Right lung (tissue), 10 donors: Measurements from ENCODE around the gene BACE1-AS. TPM values are rescaled to one million over a fixed set of nuclear protein-coding genes. Genes with fewer than 3 reads are reported as not detected.
"Not testable (repeated sequence)": the region's sequence is repeated elsewhere in the genome, so short reads cannot be mapped to it uniquely, and the experiment has no call there.

Source experiments
- DNase-seq, 2 donors: peaks; one replicate each; pipeline ENCODE4 v3.0.0-alpha.2; 2013
- long read RNA-seq, 8 donors: transcript quantifications; one replicate each; lab custom pipeline, GENCODE V29; 2026
- polyA plus RNA-seq, 5 donors: library from polyadenylated mRNA; unstranded; fragments of 120-200 nt; gene quantifications; one replicate each; pipeline versions ENCODE4 v1.2.1 to v1.2.3, GENCODE V29; 2013; ENCODE audit warnings: inconsistent platforms in 1 of 5, low replicate concordance in 1 of 5; ENCODE audit not compliant: insufficient read length in 5 of 5, insufficient read depth in 1 of 5

Gene BACE1-AS
- 10 to 100 TPM; 18.9 to 23.1 (median 21.6) TPM for polyA plus RNA-seq
- long read RNA-seq, donor 1, transcript BACE1-AS-202 (1 exons, 774 nt) = major isoform, 9 of 9 reads
- long read RNA-seq, donor 1, partial matches to known transcripts = 0 of 9 reads
- long read RNA-seq, donor 1, other reads (novel, unspliced or antisense) = 0 of 9 reads
- long read RNA-seq, donor 2, transcript BACE1-AS-202 (1 exons, 774 nt) = major isoform, 9 of 9 reads
- long read RNA-seq, donor 2, partial matches to known transcripts = 0 of 9 reads
- long read RNA-seq, donor 2, other reads (novel, unspliced or antisense) = 0 of 9 reads
- long read RNA-seq, donor 3, transcript BACE1-AS-202 (1 exons, 774 nt) = major isoform, 16 of 16 reads
- long read RNA-seq, donor 3, partial matches to known transcripts = 0 of 16 reads
- long read RNA-seq, donor 3, other reads (novel, unspliced or antisense) = 0 of 16 reads
- long read RNA-seq, donor 4, full-length matches to known transcripts = 14 of 14 reads
- long read RNA-seq, donor 4, partial matches to known transcripts = 0 of 14 reads
- long read RNA-seq, donor 4, other reads (novel, unspliced or antisense) = 0 of 14 reads
- long read RNA-seq, donor 5, transcript BACE1-AS-202 (1 exons, 774 nt) = major isoform, 10 of 10 reads
- long read RNA-seq, donor 5, partial matches to known transcripts = 0 of 10 reads
- long read RNA-seq, donor 5, other reads (novel, unspliced or antisense) = 0 of 10 reads
- long read RNA-seq, donor 6, full-length matches to known transcripts = 19 of 25 reads
- long read RNA-seq, donor 6, partial matches to known transcripts = 6 of 25 reads
- long read RNA-seq, donor 6, other reads (novel, unspliced or antisense) = 0 of 25 reads
- long read RNA-seq, donor 7, full-length matches to known transcripts = 13 of 13 reads
- long read RNA-seq, donor 7, partial matches to known transcripts = 0 of 13 reads
- long read RNA-seq, donor 7, other reads (novel, unspliced or antisense) = 0 of 13 reads
- long read RNA-seq, donor 8, transcript BACE1-AS-202 (1 exons, 774 nt) = major isoform, 5 of 5 reads
- long read RNA-seq, donor 8, partial matches to known transcripts = 0 of 5 reads
- long read RNA-seq, donor 8, other reads (novel, unspliced or antisense) = 0 of 5 reads

DNA sequence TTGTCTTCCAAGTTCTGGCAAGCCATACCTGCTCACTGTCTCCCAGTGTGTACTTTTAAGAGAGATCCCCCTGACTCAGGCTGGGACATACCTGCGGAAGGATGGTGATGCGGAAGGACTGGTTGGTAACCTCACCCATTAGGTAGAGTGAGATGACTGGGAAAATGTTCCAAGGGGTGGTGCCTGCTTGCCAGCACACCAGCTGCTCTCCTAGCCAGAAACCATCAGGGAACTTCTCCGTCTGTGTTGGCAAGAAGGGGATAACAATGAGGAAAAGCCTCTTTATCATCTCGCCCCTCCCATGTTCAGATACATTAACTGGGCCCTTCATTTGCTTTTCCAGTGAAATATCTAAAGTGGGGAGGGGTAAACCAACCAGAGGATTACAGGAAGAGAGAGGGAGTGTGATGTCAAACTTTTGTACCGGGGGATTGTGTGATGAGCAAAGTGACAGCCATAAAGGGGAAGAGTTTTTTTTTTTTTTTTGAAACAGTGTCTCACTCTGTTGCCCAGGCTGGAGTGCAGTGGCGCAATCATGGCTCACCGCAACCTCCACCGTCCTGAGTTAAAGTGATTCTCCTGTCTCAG, at the start of gene BACE1-AS:
Gene BACE1-AS (plus strand): TSS at position 538 of the 588 bp plus-strand sequence.
- no peak for DNase-seq

DNA sequence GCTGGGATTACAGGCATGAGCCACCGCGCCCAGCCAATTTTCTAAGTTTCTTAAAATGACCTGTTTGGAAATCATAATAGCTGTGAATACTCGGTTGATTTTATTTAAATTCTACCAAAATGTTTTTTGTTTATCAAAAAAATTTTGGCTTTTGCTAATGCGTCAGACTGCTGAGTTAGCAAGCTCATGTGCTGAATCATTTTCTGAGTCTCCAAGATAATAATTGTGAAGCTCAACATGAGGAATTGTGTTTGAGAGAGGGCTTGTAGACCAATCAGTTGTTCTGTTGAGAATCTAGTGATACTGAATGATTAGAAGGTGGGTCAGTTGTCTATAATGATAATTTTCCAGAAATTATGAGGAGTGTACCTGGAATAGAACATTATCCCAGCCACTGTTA, 42.8 kb upstream of the BACE1-AS start:
- no peak for DNase-seq

DNA sequence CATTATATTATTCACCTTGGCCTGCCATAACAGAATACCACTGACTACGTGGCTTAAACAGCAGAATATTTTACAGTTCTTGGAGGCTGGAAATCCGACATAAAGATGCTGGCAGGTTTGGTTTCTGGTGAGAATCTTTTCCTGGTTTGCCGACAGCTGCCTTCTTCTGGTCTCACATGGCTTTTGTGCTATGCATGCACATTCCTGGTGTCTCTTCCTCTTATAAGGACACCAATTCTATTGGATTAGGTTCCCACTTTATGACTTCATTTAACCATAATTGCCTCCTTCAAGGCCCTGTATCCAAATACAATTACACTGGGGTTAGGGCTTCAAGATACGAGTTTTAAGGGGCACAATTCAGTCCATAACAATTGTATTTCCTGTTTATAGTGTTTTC, 41.6 kb upstream of the BACE1-AS start:
- DNase-seq = no peak

DNA sequence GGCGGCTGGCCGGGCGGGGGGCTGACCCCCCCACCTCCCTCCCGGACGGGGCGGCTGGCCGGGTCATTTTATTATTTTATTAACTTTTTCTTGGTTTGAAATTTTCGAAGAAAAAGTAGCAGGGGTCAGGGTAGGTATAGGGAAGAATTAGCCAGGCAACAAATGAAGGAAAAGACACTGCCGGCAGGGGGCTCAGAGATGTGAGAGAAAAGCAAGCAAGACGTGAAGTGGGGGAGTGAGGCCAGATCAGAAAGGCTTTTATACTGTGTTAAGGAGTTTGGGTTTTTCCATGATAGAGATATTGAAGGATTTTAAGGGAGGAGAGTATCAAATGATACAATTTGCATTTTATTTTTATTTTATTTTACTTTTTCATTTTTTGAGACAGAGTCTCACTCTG, 39.6 kb upstream of the BACE1-AS start:
- DNase-seq = no peak

DNA sequence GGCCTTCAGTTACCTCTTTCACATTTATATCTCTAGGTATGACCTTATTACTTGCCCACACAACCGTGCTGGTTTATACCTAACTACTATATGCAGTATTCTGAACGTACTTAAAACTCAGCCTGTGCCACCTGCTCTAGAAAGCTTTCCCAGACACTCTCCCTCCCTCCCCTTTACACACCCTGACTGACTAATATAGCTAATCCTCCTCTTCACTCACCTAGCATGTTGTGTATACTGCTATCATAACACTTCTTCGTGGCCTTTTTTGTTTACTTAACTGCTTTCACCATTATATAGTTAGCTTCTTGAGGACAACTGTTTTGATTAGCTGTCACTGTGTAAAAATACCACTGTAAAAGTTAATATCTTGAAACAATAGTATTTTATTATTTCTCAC, 35.2 kb upstream of the BACE1-AS start:
- no peak for DNase-seq

DNA sequence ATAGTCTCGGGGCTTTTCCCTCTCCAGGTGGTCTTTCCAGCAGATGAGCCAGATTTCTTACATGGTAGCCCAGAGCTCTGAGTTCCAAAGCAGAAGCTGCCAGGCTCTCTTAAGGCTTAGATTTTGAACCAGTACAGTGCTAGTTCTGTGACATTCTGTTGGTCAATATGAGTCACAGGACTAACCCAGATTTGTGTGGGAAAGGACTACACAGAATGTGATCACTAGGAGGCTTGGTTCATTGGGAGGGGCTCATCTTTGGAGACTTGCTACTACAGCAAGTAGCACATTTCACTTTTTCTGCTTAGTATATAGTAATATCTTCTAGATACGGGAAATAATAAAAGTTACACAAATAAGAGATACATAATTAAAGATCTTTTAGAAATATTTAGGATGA, 34.6 kb upstream of the BACE1-AS start:
- DNase-seq = no peak

DNA sequence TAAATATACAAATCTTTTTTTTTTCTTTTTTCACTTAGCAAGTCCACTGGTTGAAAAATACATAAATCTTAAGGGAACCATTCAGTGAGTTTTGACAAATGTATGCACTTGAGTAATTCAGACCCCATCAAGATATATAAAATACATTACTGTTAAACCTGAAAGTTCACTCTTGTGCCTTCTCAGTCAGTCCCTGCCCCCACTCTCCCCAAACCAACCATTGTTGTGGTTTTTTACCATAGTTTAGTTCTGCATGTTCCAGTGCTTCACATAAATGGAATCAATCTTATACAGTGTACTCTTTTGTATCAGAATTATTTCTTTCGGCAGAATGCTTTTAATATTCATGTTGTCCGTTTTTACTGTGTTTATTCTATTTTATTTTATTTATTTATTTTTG, 32.6 kb upstream of the BACE1-AS start:
- DNase-seq = no peak

DNA sequence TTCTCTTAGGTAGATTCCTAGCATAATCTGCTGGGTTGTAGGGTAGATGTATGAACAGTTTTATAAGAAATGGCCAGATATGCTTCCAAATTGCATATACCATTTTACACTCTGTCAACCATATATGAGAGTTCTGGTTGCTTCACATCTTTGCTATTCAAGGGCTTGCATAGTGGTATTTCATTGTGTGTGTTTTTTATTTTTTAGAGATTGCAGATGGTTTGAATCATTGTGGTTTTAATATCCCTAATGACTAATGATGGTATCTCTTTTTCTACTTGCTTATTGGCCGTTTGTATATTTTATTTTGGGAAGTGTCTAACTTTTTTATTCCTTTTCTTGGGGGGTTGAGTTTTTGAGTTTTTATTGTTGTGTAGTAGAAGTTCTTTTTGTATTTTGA, 31.7 kb upstream of the BACE1-AS start:
- no peak for DNase-seq

DNA sequence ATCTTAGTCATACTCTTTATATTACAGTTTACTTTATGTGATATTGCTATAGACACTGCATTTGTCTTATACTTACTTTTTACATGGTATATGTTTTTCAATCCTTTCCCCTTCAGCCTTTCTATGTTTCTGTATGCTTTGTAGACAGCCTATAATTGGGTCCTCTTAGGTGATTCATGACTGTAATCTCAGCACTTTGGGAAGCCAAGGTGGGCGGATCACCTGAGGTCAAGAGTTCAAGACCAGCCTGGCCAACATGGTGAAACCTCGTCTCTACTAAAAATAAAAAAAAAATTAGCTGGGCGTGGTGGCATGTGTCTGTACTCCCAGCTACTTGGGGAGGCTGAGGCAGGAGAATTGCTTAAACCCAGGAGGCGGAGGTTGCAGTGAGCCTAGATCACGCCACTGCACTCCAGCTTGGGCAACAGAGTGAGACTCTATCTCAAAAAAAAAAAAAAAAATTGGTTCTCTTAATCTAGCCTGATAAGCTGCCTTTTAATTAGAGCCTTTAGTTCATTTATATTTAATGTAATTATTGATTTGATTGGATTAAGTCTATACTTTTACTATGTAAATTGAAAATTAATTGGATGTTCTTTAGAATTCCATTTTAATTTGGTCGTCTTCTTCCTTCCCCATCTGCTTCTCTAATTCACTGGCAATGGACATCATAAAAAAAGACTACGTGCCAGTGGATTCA, 26.4 kb upstream of the BACE1-AS start:
- not testable (repeated sequence) for DNase-seq

DNA sequence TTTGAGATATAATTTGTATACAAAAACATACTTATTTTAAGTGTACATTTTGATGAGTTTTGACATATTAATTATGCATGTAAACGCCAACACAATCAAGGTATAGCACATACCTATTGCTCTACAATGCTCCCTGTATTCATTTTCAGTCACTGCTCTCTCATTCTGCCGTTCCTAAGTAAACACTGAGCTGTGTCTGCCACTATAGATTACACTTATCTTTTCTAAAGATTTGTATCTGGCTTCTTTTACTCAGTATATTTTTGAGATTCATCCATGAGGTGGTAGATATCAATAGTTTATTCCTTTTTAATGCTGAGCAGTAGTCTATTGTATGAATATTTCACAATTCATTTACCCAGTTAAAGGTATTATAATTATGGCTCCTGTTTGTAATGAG, 25.4 kb upstream of the BACE1-AS start:
- DNase-seq = no peak

DNA sequence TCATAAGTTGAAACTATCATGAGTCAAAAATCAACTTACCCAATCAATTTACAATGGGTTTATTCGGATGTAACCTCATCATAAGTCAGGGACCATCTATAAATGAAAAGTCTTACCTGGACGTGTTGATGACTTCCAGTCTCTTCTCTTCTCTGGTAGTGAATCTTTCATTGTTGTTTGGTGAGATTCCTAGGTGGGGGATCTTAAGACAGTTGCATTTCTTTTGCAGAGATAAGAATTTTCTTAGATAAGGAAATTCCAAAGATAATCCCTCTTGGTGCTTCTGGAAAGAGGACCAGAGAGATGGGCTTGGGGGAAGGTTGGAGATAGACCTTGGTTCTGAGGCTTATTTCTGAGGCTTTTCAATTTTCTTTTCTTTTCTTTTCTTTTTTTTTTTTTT, 21.3 kb upstream of the BACE1-AS start:
- no peak for DNase-seq

DNA sequence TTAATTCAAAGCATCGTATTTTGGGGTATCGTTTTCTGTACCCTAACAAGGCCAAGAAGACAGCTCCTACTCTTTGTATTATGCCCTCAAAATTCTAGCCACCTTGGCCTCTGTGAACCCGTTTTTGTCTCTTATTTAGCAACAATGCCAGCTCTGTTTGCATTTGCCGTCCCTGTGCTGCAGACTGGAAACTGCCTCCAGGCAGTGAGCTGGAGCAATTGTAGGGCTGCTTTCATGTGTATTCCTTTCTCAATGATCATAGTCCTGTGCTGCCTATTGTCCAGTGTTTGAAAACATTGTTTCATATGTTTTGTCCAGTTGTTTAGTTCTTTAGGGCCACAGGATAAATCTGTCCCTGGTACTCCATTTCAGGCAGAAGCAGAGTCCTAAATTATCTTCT, 19.9 kb upstream of the BACE1-AS start:
- DNase-seq = no peak

DNA sequence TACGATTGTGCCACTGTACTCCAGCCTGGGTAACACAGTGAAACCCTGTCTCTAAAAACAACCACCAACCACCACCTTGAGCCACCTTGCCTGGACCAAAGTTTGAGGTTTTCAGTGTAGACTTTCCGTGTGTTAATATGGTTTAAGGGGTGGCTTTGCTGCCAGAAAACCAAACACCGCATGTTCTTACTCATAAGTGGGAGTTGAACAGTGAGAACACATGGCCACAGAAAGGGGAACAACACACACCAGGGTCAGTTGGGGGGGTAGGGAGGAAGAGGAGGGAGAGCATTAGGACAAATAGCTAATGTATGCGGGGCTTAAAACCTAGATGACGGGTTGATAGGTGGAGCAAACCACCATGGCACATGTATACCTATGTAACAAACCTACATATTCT, 19.0 kb upstream of the BACE1-AS start:
- not testable (repeated sequence) for DNase-seq

DNA sequence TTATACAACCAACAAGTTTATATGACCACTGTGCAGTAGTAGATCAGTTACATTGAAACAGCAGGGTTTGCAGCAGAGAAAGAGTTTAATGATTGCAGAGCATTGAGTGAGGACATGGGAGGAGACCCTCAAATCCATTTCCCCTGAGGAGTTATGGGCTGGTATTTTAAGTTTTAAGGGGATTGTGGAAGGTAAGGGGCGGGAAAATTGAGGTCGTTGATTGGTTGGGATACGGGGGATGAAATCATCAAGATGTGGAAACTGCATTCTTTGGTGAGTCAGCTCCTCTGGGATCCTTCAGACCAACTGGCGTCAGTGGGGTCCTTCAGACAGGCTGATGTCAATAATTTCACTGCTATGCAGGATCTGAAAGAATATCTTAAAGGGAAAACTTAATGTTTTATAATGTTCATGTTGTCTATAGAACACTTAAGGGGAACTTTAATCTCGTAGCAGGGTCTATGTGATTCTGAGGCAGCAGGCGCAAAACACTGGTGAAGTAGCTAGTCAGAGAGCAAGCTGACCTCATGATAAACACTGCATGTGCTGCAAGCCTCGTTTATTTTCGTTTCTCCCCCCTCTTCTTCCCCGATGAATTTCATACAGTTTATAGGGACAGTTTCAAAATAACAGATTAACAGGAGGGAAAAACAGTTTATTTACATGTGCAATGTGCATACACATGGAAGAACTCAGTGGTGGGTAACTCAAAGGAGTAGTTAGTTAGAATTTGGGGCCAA, 17.4 kb upstream of the BACE1-AS start:
- no peak for DNase-seq

DNA sequence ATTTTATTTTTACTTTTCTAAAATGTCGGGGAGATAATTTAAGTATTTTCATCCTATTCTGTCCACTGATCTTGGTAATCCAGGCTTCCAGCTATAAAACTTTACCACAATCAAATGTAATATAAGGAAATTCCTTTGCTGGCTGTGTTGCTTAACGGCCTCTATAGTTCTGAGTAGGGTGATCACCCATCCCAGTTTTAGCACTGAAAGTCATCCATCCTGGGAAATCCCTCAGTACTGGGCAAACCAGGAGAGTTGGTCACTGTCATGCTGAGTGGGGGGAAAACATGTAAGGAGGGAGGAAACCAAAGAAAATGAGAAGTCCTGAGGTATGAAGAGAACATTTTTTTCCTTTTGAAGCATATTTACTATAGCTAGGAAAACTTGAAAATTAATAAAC, 12.8 kb upstream of the BACE1-AS start:
- no peak for DNase-seq

DNA sequence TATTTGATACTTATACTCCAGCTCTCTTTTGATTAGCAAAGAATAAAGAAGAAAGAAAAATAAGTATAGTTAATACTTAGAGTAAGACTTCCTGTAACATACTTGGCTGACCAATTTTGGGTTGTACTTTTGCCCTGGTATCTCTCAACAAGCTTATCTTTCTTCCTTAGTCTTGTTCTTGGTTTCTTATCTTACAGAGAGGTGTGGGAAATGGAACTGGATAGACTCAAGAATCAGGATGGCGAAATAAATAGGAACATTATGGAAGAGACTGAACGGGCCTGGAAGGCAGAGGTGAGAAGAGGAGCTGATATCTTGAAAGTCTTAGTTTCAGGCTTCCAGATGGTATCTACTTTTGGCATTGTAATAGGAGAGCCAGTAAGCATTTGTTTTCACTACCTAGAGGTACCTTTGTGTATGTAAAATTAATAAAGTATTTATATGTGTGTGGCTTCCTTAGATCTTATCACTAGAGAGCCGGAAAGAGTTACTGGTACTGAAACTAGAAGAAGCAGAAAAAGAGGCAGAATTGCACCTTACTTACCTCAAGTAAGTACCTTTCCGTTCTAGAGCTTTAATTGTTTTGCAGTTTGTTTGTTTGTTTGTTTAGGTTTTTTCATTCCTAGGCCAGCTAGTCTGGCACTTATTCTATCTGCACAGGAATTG, 11.3 kb upstream of the BACE1-AS start:
- DNase-seq = no peak

DNA sequence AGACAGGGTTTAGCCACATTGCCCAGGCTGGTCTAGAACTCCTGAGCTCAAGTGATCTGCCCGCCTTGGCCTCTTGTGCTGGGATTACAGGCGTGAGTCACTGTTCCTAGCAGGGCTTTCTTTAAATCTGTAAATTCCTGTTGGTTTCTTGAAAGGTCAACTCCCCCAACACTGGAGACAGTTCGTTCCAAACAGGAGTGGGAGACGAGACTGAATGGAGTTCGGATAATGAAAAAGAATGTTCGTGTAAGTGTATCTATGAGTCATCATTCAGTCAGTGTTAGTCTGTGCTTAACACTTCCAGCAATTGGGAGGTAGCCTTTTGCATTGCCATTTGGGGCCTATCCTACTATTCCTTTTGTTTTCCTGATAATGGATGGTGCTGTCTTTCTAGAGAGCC, 10.0 kb upstream of the BACE1-AS start:
- DNase-seq = no peak

DNA sequence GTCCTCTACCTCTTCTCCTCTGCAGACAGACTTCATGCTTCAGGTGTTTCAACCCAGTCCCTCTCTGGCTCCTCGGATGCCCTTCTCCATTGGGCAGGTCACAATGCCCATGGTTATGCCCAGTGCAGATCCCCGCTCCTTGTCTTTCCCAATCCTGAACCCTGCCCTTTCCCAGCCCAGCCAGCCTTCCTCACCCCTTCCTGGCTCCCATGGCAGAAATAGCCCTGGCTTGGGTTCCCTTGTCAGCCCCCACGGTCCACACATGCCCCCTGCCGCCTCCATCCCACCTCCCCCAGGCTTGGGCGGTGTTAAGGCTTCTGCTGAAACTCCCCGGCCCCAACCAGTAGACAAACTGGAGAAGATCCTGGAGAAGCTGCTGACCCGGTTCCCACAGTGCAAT, 9.3 kb upstream of the BACE1-AS start:
- no peak for DNase-seq

DNA sequence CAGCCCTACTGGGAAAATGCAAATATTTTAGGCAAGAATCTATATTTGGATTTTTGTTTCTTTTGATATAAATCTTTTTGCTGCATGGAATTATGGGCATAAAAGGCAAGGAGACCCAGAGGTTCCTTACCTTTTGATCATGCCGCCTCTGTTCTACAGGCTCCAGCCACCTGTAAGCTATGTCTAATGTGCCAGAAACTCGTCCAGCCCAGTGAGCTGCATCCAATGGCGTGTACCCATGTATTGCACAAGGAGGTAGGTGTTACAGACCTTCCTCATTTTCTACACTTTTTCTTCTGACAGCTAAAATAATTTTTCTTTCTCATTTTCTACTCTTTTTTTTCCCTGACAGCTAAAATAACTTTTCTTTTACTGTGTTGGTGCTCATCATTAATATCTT, 8.2 kb upstream of the BACE1-AS start:
- DNase-seq = no peak

DNA sequence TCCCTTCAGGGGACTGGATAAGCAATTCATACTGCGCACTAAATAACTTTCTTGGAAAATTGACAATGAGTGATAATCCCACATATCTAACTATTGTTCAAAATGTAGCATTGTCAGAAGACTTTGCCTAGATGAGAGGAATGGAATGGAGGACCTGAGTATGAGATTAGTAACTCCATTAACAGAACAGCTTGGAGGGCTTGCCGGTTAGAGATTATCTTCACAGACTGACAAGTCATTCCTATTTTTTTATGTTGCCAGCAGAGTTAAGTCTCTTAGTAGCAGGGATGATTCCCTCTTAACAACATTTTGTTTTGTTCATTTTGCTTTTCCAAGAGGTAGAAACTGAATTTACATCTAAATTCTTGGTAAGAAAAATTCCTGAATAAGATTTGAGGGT, 7.1 kb upstream of the BACE1-AS start:
- no peak for DNase-seq
